ENCODE data around the gene GDPD5. TPM values are rescaled to one million over a fixed set of nuclear protein-coding genes. Genes with fewer than 3 reads are reported as not detected.

Gene GDPD5
- total and polyA plus RNA-seq, 9 of the 15 experiments (the other 6 are each of a cell fraction or from before 2014, with no cell fraction given), result 0.32 to 27.3 (median 8.0) TPM

DNA sequence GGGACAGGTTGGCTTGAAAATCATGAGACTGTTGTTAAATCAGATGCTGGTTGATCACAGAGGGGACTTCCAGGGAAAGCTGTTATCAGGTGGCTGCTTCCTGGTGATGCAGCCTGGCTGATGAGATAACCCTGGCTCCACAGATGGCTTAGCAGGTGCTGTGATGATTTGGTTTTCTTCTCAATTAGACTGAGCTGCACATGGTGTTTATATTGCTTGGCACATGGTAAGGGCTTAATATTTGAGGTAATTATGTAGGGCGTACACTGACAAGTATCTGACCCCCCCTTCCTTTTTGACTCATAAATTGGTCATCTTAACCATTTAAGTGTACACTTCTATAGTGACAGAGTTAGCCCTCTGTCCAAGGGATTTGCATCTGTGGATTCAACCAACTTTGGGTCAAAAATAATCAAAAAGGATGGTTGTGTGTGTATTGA, 119.4 kb downstream of the GDPD5 start (continued):
- TF ChIP-seq NR4A1 (CRISPR knock-in tag; IDR thresholded peaks at IDR 0.05) (no peak), NR4A1 (tag; IDR thresholded peaks at IDR 0.05) (peak; percentile 84), ZNF124 (CRISPR knock-in tag; IDR thresholded peaks at IDR 0.05) (no peak), KAT7 (CRISPR knock-in tag; IDR thresholded peaks at IDR 0.05; ENCODE audit: borderline replicate concordance) (no peak), ZNF431 (CRISPR knock-in tag; IDR thresholded peaks at IDR 0.05) (no peak; the same call in 1 of the 2 replicates), DMBX1 (CRISPR knock-in tag; IDR thresholded peaks at IDR 0.05; ENCODE audit: borderline replicate concordance) (peak; percentile 94), BRF1 (IDR thresholded peaks at IDR 0.05; ENCODE audit: borderline replicate concordance, extremely low read depth, insufficient read length) (no peak), HNRNPLL (IDR thresholded peaks at IDR 0.05; ENCODE audit: low read depth, low read length, poor library complexity, severe bottlenecking) (no peak), TAF1 (IDR thresholded peaks at IDR 0.05; ENCODE audit: control insufficient read depth, extremely low read depth, insufficient read depth, low read length, severe bottlenecking) (peak; percentile 19), ZNF24 (IDR thresholded peaks at IDR 0.05) (peak; percentile 16; the same call in 1 of the 2 replicates), PYGO2 (tag; IDR thresholded peaks at IDR 0.05) (peak; percentile 29; the same call in 1 of the 2 replicates), FOXM1 (IDR thresholded peaks at IDR 0.05; ENCODE audit: low read depth) (peak; percentile 86), FOXM1 (CRISPR knock-in tag; IDR thresholded peaks at IDR 0.05; ENCODE audit: low read depth) (no peak), ETV1 (tag; conservative IDR thresholded peaks at IDR 0.05; ENCODE audit: low read depth) (peak; percentile 92), PHF20 (IDR thresholded peaks at IDR 0.05; ENCODE audit: partially characterized antibody) (no peak), KDM1A (IDR thresholded peaks at IDR 0.05) (peak; percentile 91)
- TF ChIP-seq, protein P1, sequence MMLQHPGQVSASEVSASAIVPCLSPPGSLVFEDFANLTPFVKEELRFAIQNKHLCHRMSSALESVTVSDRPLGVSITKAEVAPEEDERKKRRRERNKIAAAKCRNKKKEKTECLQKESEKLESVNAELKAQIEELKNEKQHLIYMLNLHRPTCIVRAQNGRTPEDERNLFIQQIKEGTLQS (IDR thresholded peaks at IDR 0.05), result peak; percentile 55; the same call in 1 of the 2 replicates
- TF ChIP-seq, protein P1 (CRISPR knock-in tag; conservative IDR thresholded peaks at IDR 0.05), result no peak
- TF ChIP-seq, protein P2, sequence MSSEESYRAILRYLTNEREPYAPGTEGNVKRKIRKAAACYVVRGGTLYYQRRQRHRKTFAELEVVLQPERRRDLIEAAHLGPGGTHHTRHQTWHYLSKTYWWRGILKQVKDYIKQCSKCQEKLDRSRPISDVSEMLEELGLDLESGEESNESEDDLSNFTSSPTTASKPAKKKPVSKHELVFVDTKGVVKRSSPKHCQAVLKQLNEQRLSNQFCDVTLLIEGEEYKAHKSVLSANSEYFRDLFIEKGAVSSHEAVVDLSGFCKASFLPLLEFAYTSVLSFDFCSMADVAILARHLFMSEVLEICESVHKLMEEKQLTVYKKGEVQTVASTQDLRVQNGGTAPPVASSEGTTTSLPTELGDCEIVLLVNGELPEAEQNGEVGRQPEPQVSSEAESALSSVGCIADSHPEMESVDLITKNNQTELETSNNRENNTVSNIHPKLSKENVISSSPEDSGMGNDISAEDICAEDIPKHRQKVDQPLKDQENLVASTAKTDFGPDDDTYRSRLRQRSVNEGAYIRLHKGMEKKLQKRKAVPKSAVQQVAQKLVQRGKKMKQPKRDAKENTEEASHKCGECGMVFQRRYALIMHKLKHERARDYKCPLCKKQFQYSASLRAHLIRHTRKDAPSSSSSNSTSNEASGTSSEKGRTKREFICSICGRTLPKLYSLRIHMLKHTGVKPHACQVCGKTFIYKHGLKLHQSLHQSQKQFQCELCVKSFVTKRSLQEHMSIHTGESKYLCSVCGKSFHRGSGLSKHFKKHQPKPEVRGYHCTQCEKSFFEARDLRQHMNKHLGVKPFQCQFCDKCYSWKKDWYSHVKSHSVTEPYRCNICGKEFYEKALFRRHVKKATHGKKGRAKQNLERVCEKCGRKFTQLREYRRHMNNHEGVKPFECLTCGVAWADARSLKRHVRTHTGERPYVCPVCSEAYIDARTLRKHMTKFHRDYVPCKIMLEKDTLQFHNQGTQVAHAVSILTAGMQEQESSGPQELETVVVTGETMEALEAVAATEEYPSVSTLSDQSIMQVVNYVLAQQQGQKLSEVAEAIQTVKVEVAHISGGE (CRISPR knock-in tag; IDR thresholded peaks at IDR 0.05), result peak in 1 of 3 experiments; percentile 76; a peak in 2 of 6 replicates
- TF ChIP-seq, protein P3, sequence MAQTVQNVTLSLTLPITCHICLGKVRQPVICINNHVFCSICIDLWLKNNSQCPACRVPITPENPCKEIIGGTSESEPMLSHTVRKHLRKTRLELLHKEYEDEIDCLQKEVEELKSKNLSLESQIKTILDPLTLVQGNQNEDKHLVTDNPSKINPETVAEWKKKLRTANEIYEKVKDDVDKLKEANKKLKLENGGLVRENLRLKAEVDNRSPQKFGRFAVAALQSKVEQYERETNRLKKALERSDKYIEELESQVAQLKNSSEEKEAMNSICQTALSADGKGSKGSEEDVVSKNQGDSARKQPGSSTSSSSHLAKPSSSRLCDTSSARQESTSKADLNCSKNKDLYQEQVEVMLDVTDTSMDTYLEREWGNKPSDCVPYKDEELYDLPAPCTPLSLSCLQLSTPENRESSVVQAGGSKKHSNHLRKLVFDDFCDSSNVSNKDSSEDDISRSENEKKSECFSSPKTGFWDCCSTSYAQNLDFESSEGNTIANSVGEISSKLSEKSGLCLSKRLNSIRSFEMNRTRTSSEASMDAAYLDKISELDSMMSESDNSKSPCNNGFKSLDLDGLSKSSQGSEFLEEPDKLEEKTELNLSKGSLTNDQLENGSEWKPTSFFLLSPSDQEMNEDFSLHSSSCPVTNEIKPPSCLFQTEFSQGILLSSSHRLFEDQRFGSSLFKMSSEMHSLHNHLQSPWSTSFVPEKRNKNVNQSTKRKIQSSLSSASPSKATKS (CRISPR knock-in tag; IDR thresholded peaks at IDR 0.05), result no peak
- TF ChIP-seq, protein P4, sequence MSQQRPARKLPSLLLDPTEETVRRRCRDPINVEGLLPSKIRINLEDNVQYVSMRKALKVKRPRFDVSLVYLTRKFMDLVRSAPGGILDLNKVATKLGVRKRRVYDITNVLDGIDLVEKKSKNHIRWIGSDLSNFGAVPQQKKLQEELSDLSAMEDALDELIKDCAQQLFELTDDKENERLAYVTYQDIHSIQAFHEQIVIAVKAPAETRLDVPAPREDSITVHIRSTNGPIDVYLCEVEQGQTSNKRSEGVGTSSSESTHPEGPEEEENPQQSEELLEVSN (IDR thresholded peaks at IDR 0.05; ENCODE audit: borderline replicate concordance in 1 of 2, extremely low read depth in 1 of 2, insufficient read depth in 1 of 2, insufficient read length in 1 of 2, low read depth in 1 of 2, low read length in 1 of 2, poor library complexity in 1 of 2, severe bottlenecking in 1 of 2), result no peak
